Stimulated activated CD4-positive, alpha-beta T cell treated with anti-CD3 and anti-CD28 coated beads, TNF-alpha, amount 100 ng/mL, for 48 hours (primary cell): ENCODE measurements around the gene KYNU.
A peak's percentile ranks its signal among the peaks of the same experiment; 100 is the strongest.
"Not testable (repeated sequence)": the region's sequence is repeated elsewhere in the genome, so short reads cannot be mapped to it uniquely, and the experiment has no call there.

Source experiments
- DNase-seq, 3 donors: peaks; one replicate each; pipeline ENCODE4 v3.0.0-alpha.2; 2020; ENCODE audit warnings: low read depth in 3 of 3

KYNU gene

DNA sequence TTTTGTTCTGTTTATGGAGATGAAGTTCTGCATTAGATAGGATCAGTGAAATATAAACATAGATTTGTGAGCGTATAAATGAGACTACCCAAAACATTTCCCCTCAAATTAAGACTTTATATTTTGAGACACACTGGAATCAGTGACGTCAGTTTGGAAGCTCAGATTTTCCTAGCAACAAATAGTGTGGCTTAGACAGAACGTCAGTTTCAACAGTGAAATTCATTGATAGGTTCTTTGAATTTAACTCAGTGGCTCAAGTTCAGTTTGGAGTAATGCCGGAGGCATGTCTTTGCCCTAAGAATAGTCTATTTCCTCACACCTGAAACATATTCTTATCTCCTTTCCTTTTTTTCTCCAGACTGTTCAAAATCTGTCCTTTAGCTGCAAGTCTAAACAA, 138.2 kb downstream of the KYNU start:
- no peak for DNase-seq

DNA sequence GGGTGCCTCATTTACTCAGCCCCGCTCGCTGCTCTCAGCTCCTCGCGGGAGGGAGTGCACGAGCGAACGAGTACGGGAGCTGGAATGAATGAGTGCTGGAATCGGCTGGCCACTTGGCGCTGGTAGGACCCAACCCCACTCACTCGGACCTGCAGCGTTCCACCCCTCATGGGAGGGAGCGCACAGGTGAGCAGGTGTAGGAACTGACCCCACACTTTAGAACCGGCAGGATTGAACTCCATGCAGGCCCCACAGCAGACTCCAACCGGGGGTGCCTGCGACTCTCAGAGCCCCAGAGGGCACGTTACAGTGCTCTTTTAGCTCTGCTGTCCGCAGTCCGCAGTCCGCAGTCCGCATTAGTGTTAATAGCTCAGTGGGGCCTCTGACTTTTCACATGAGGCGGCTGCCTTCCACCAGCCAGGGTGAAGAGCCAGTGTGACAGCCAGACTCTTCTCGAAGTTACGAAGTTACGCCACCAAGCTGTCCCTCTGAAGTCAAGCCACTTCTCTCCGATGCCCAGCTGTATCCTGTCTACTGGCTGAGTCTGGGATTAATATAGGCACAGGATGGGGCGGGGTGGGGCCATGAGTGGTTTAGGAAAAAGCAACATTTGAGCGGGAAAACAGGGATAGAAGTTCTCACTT, 149.1 kb downstream of the KYNU start:
- DNase-seq = no peak

- DNase-seq = no peak
Observed at GRCh38 chr2:143029141-143029540, 151.7 kb downstream of the KYNU start.

- DNase-seq = no peak
Observed at GRCh38 chr2:143030127-143030526, 152.7 kb downstream of the KYNU start.

GRCh38 chr2:143034292-143035074, 157.0 kb downstream of the KYNU start:
- peak; percentile 9 to 28 (median 24) for DNase-seq

GRCh38 chr2:143051465-143051864, 174.0 kb downstream of the KYNU start:
- DNase-seq = no peak

DNA sequence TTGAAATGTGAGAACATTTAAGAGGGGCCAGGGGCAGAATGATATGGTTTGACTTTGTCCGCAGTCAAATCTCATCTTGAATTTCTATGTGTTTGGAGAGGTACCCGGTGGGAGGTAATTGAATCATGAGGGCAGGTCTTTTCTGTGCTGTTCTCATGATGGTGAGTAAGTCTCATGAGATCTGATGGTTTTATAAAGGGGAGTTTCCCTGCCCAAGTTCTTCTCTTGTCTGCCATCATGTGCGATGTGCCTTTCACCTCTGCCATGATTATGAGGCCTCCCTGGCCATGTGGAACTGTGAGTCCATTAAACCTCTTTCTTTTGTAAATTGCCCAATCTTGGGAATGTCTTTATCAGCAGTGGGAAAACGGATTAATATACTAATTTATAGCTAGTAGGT, 176.0 kb downstream of the KYNU start:
- not testable (repeated sequence) for DNase-seq

DNA sequence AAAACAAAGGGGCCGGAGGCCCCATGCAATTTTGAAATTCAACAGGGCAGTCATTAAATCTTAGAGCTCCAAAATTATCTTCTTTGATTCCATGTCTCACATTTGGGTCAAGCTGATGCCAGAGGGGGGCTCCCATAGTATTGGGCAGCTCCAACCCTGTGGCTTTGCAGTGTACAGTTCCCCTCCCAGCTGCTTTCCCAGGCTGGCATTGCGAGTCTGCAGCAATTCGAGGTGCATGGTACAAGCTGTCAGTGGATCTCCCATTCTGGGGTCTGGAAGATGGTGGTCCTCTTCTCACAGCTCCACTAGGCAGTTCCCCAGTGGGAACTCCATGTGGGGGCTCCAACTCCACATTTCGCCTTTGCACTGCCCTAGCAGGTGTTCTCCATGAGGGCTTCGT, 179.1 kb downstream of the KYNU start:
- DNase-seq = no peak

DNA sequence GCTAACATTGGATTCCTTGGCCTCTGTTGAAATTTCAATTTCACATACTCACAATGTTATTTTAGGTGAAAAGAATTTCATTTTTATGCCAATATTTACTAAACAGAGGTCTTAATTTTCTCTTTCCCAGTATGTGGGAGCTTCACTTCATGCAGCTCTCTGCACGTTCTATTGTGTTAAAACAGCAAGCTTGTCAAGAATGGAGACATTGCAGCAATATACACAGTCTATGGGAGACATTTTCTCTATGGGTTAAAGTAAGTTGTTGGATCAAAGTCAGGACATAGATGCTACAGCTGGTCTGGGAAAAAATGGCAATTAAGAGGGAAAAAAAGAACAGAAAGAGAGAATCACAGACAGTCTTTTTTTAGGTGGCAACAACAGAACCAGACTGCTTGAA, 181.4 kb downstream of the KYNU start:
- no peak for DNase-seq

- no peak for DNase-seq
Observed at GRCh38 chr2:143063612-143064200, 186.2 kb downstream of the KYNU start.

DNA sequence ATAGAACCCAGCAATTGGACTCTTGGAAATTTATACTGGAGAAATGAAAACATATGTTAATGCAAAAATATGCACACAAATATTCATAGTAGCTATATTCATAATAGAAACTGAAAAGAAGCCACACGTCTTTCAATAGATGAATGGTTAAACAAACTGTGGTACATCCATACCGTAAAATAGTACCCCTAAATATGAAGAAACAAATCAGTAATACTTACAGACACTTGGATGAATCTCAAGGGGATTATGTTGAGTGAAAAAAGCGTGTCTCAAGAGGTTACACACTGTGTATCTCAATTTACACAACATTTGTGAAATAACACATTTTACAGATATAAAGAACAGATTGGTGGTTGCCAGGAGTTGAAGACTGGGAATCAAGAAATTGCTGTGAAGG, 190.6 kb downstream of the KYNU start:
- DNase-seq = no peak

DNA sequence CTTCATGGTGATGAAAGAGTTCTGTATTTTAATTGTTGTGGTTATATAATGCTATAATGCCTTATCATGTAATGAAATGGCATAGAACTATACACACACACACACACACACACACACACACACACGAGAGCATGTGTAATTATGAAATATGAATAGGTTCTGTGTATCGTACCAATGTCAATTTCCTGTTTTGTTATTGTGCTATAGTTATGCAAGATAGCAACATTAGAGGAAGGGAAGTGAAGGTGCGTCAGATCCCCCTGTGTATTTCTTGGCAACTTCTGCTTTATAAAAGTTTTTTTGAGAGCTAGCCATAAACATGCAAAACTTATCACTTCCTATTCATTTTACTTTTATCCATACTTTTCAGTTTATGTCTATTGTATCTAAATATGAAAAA, 191.0 kb downstream of the KYNU start:
- no peak for DNase-seq

- DNase-seq = no peak
Observed at GRCh38 chr2:143070704-143071103, 193.2 kb downstream of the KYNU start.

- DNase-seq = no peak
Observed at GRCh38 chr2:143071185-143071876, 193.9 kb downstream of the KYNU start.

GRCh38 chr2:143074913-143075312, 197.4 kb downstream of the KYNU start:
- not testable (repeated sequence) for DNase-seq

GRCh38 chr2:143075711-143076110, 198.2 kb downstream of the KYNU start:
- no peak for DNase-seq

DNA sequence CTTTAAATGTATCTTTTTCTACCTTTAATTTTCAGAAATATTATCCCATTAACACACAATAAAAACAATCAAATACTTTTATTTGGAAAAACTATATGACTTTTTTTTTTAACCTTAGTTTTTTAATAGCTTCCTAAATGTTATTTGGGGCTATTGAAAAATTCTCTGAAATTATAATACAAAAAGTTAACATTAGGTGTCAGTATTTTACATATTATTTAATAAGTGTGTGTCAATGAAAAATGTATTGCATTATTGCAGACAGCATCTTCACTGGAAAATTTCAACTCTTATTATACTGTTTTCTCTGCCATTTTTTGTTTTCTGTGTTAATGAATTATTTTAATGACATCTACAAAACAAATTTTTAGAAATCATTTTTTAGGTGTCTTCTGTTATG, 200.6 kb downstream of the KYNU start:
- no peak for DNase-seq

- no peak for DNase-seq
Observed at GRCh38 chr2:143081616-143082015, 204.2 kb downstream of the KYNU start.

- no peak for DNase-seq
Observed at GRCh38 chr2:143083636-143084035, 206.2 kb downstream of the KYNU start.

DNA sequence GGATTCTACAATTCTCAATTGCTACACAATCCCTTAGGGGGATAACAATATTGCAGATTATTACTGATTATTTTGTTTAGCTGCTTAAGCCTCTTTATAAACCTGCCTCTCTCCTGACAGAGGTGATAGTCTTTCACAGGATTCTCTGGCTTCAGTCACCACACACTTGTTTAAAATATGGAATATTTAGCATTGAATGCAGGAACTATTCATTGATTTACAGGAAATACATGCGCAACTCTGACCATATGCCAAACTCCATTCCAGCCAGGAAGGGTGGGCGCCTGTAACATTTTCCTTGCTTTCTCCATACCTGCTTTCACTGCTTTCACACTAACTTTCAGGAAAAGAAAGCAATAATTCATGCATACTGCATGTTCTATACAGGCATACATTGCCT, 207.0 kb downstream of the KYNU start:
- no peak for DNase-seq

- DNase-seq = no peak
Observed at GRCh38 chr2:143085125-143085784, 207.8 kb downstream of the KYNU start.

DNA sequence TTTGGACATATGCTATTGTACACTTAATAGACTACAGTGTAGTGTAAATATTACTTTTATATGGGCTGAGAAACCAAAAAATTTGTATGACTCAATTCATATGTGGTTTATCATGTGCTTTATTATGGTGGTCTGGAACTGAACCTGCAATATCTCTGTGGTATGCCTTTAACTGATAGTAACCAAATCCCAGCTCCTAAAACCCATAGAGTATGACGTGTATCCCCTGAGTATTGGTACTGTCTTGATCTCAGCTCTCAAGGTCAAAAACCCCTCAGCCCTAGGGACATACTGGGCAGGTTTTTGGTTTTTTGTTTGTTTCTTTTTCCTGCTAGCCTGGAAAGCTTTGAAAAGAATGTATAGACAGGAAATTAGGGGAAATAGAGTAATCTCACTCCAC, 209.6 kb downstream of the KYNU start:
- DNase-seq = no peak
